EH (cell line): Measurements from ENCODE around the gene EVX1.

ENCODE experiments used
- DNase-seq: peaks from one replicate; pipeline ENCODE4 v3.0.0-alpha.2; 2015; ENCODE audit warnings: low read depth

EVX1 gene

GRCh38 chr7:27235387-27236311 lies 7.0 kb upstream of the EVX1 start:
- DNase-seq: peak; percentile 47

- peak; percentile 68 for DNase-seq
Observed at GRCh38 chr7:27237735-27238334, 4.8 kb upstream of the EVX1 start.

GRCh38 chr7:27238979-27239386 lies 3.6 kb upstream of the EVX1 start:
- no peak for DNase-seq

GRCh38 chr7:27239387-27240014 lies 3.1 kb upstream of the EVX1 start:
- DNase-seq: no peak

GRCh38 chr7:27240015-27240731 lies 2.4 kb upstream of the EVX1 start:
- DNase-seq: no peak

- no peak for DNase-seq
Observed at GRCh38 chr7:27241189-27242056, 1.2 kb upstream of the EVX1 start.

GRCh38 chr7:27242154-27242553 lies 448 bp upstream of the EVX1 start:
- DNase-seq: no peak

- DNase-seq: no peak
Observed at GRCh38 chr7:27243340-27244163, 950 bp downstream of the EVX1 start.

GRCh38 chr7:27244488-27245123 lies 2.0 kb downstream of the EVX1 start:
- DNase-seq: no peak

- no peak for DNase-seq
Observed at GRCh38 chr7:27245124-27245797, 2.7 kb downstream of the EVX1 start.

- no peak for DNase-seq
Observed at GRCh38 chr7:27245798-27246691, 3.4 kb downstream of the EVX1 start.

- no peak for DNase-seq
Observed at GRCh38 chr7:27247000-27247399, 4.4 kb downstream of the EVX1 start.

GRCh38 chr7:27247452-27248426 lies 5.1 kb downstream of the EVX1 start:
- no peak for DNase-seq

GRCh38 chr7:27248427-27248806 lies 5.8 kb downstream of the EVX1 start:
- no peak for DNase-seq

GRCh38 chr7:27248911-27249723 lies 6.5 kb downstream of the EVX1 start:
- no peak for DNase-seq
